Rectal smooth muscle tissue (tissue), 1 donor: ENCODE measurements around the gene GPR52.

Experiments used
- H3K27ac ChIP-seq: one replicate; pipeline ENCODE4 v1.7.0; 2013; ENCODE audit warnings: low read depth, low read length, inconsistent platforms
- H3K27me3 ChIP-seq: one replicate; pipeline ENCODE4 v1.7.0; 2013; ENCODE audit warnings: low read length; ENCODE audit not compliant: control insufficient read depth, insufficient read depth
- H3K36me3 ChIP-seq: one replicate; pipeline ENCODE4 v1.7.0; 2013; ENCODE audit warnings: low read length; ENCODE audit not compliant: control insufficient read depth, insufficient read depth
- H3K4me1 ChIP-seq: one replicate; pipeline ENCODE4 v1.7.0; 2013; ENCODE audit warnings: low read length; ENCODE audit not compliant: control insufficient read depth, insufficient read depth
- H3K4me3 ChIP-seq: one replicate; pipeline ENCODE4 v1.7.0; 2013; ENCODE audit warnings: low read length
- H3K9ac ChIP-seq: one replicate; pipeline ENCODE4 v1.7.0; 2013; ENCODE audit warnings: low read length

The GPR52 gene

GRCh38 chr1:174479281-174479680 lies 31.5 kb downstream of the GPR52 start:
- no peak overlapping the region for H3K27ac ChIP-seq
- H3K4me1 ChIP-seq = no peaks in the 10 kb centered on the region
- no peak overlapping the region for H3K9ac ChIP-seq
- no peaks in the 10 kb centered on the region for H3K36me3 ChIP-seq
- no peak overlapping the region for H3K4me3 ChIP-seq
- H3K27me3 ChIP-seq = no peaks in the 10 kb centered on the region

DNA sequence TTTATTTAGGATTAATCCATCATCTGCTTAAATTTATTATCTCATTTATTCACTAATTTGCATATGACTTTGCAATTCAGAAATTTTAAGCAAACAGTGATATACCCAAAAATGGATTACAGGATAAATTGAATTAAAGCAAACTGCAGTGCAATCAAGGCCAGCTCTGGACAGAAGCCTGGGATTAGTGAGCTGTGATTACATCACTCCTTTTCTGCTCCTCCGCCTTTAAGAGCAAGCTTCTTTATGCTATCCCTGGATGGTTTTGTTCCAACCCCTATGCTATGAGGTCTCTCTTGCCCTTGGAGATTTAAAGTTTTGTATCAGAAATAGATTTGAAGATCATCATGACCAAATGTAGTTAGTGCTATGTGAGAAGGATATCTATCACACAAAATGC lies 32.6 kb downstream of the GPR52 start:
- H3K36me3 ChIP-seq = no peaks in the 10 kb centered on the region
- H3K4me1 ChIP-seq = no peaks in the 10 kb centered on the region
- H3K27ac ChIP-seq = no peak overlapping the region
- no peak overlapping the region for H3K9ac ChIP-seq
- H3K27me3 ChIP-seq = no peaks in the 10 kb centered on the region
- H3K4me3 ChIP-seq = no peak overlapping the region

GRCh38 chr1:174491606-174492005 lies 43.8 kb downstream of the GPR52 start:
- Histone ChIP-seq H3K9ac (no peak overlapping the region), H3K27ac (no peak overlapping the region), H3K4me1 (no peaks in the 10 kb centered on the region), H3K36me3 (no peaks in the 10 kb centered on the region), H3K27me3 (no peaks in the 10 kb centered on the region), H3K4me3 (no peak overlapping the region)

- H3K4me1 ChIP-seq = peaks cover 3% of the 10 kb centered on the region
- no peak overlapping the region for H3K9ac ChIP-seq
- no peak overlapping the region for H3K27ac ChIP-seq
- H3K27me3 ChIP-seq = no peaks in the 10 kb centered on the region
- no peak overlapping the region for H3K4me3 ChIP-seq
- H3K36me3 ChIP-seq = no peaks in the 10 kb centered on the region
Observed at GRCh38 chr1:174497478-174497877, 49.7 kb downstream of the GPR52 start.
